Neural cell (in vitro differentiated cells): ENCODE data around the gene HEPHL1. TPM values are rescaled to one million over a fixed set of nuclear protein-coding genes. Genes with fewer than 3 reads are reported as not detected.
"Not testable (repeated sequence)": the region's sequence is repeated elsewhere in the genome, so short reads cannot be mapped to it uniquely, and the experiment has no call there.

Experiments
- H2AFZ ChIP-seq: fragments of 200-600, 300-800 bp; sonication (generic), shearing (Covaris generic); 2 replicates; pipeline ENCODE4 v1.6.0; 2014; ENCODE audit warnings: low read depth, mild to moderate bottlenecking, antibody characterized with exemption, low read length, moderate library complexity
- H3F3A ChIP-seq: fragments of 200-600 bp; shearing (Covaris generic); 2 replicates; pipeline ENCODE4 v1.6.1; 2016; ENCODE audit warnings: mild to moderate bottlenecking, moderate library complexity, mixed read lengths, antibody characterized with exemption, low read length; ENCODE audit not compliant: insufficient read depth, poor library complexity, severe bottlenecking
- H3K27ac ChIP-seq: fragments of 200-600, 300-800 bp; sonication (generic), shearing (Covaris generic); 2 replicates; pipeline ENCODE4 v1.5.1; 2014; ENCODE audit warnings: mild to moderate bottlenecking, low read length, moderate library complexity
- H3K27me3 ChIP-seq: fragments of 300-800, 200-600 bp; sonication (generic), shearing (Covaris generic); 2 replicates; pipeline ENCODE4 v1.6.0; 2014; ENCODE audit warnings: mild to moderate bottlenecking, low read depth, low read length, moderate library complexity; ENCODE audit not compliant: insufficient read depth
- H3K36me3 ChIP-seq: fragments of 300-800, 200-600 bp; sonication (generic), shearing (Covaris generic); 2 replicates; pipeline ENCODE4 v1.5.1; 2014; ENCODE audit warnings: mild to moderate bottlenecking, antibody characterized with exemption, low read length, moderate library complexity; ENCODE audit not compliant: insufficient read depth
- H3K4me2 ChIP-seq: fragments of 300-800, 200-600 bp; sonication (generic), shearing (Covaris generic); 2 replicates; pipeline ENCODE4 v1.6.0; 2014; ENCODE audit warnings: mild to moderate bottlenecking, low read length
- H3K4me3 ChIP-seq: fragments of 300-800, 200-600 bp; sonication (generic), shearing (Covaris generic); 2 replicates; pipeline ENCODE4 v1.5.1; 2014; ENCODE audit warnings: mild to moderate bottlenecking, low read length, moderate library complexity
- H3K79me2 ChIP-seq: fragments of 200-600 bp; shearing (Covaris generic); replicated peaks from 2 replicates; pipeline ENCODE4 v1.6.0; 2014; ENCODE audit warnings: mild to moderate bottlenecking, low read length, moderate library complexity; ENCODE audit not compliant: insufficient read depth
- H3K9ac ChIP-seq: fragments of 300-800, 200-600 bp; sonication (generic), shearing (Covaris generic); 2 replicates; pipeline ENCODE4 v1.6.1; 2016; ENCODE audit warnings: mild to moderate bottlenecking, low read length, mixed read lengths
- H3K9me2 ChIP-seq: fragments of 200-600 bp; shearing (Covaris generic); 2 replicates; pipeline ENCODE4 v1.6.1; 2016; ENCODE audit warnings: mild to moderate bottlenecking, low read length, mixed read lengths; ENCODE audit not compliant: insufficient read depth
- H3K9me3 ChIP-seq: fragments of 200-600, 300-800 bp; sonication (generic), shearing (Covaris generic); 2 replicates; pipeline ENCODE4 v1.6.1; 2016; ENCODE audit warnings: mild to moderate bottlenecking, mixed run types, low read length, moderate library complexity, mixed read lengths
- H4K20me1 ChIP-seq: fragments of 200-600 bp; shearing (Covaris generic); 2 replicates; pipeline ENCODE4 v1.6.1; 2016; ENCODE audit warnings: mild to moderate bottlenecking, mixed run types; ENCODE audit not compliant: insufficient read depth
- EZH2 ChIP-seq: fragments of 200-600, 300-800 bp; shearing (Covaris generic), sonication (generic); IDR thresholded peaks from 2 replicates; pipeline ENCODE4 v1.6.1; 2014; ENCODE audit warnings: antibody characterized with exemption, low read length, borderline replicate concordance, mild to moderate bottlenecking; ENCODE audit not compliant: insufficient read depth, poor library complexity, severe bottlenecking
- MXI1 ChIP-seq: fragments of 450-650 bp; conservative IDR thresholded peaks from 2 replicates; pipeline ENCODE4 v1.6.1; 2014; ENCODE audit warnings: antibody characterized with exemption, mild to moderate bottlenecking; ENCODE audit not compliant: poor library complexity, severe bottlenecking
- POLR2AphosphoS5 ChIP-seq: IDR thresholded peaks from 2 replicates; pipeline ENCODE4 v1.6.1; 2012
- SMC3 ChIP-seq: fragments of 450-650 bp; conservative IDR thresholded peaks from 2 replicates; pipeline ENCODE4 v1.6.1; 2014; ENCODE audit warnings: antibody characterized with exemption, mild to moderate bottlenecking, moderate library complexity; ENCODE audit not compliant: poor library complexity
- TAF1 ChIP-seq: IDR thresholded peaks from 2 replicates; pipeline ENCODE4 v1.6.1; 2012; ENCODE audit warnings: low read depth
- polyA plus RNA-seq: library from polyadenylated mRNA; depleted of rRNA; stranded (reverse); fragments of >200 nt; gene quantifications from 2 replicates; pipeline ENCODE4 v1.2.3, GENCODE V29; 2014
- TF ChIP-seq, protein P1 (sequence below): IDR thresholded peaks from 2 replicates; pipeline ENCODE4 v1.6.1; 2012; ENCODE audit warnings: borderline replicate concordance

The HEPHL1 gene
- polyA plus RNA-seq, 1 donor from 2014 or later = not detected

DNA sequence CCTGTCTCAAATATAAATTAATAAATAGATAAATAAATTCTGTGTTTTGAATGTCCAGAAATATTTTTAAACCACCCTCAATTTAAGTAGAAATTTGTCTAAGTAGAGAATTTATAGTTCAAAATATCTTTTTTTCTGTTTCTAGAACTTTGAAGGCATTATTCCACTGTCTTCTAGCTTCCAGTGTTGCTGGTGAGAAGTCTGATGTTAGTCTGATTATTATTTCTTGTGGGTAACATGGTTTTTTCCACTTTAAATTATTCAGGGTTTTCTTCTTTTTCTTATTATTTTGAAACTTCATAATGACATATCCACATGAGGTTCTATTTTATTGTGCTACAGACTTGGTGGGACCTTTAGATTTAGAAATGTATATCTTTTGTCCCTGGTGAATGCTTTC lies 46.4 kb upstream of the HEPHL1 start:
- H3K9me2 ChIP-seq = no peaks in the 10 kb centered on the region
- no peak overlapping the region for H3K4me3 ChIP-seq
- peaks cover 5% of the 10 kb centered on the region for H3K9me3 ChIP-seq
- no peaks in the 10 kb centered on the region for H4K20me1 ChIP-seq
- no peak for TF ChIP-seq EZH2
- no peak for TF ChIP-seq TAF1
- no peak overlapping the region for H3K4me2 ChIP-seq
- no peaks in the 10 kb centered on the region for H3K79me2 ChIP-seq
- H3K27ac ChIP-seq = no peak overlapping the region
- no peak overlapping the region for H2AFZ ChIP-seq
- H3K9ac ChIP-seq = no peak overlapping the region
- no peaks in the 10 kb centered on the region for H3K36me3 ChIP-seq
- H3F3A ChIP-seq = no peaks in the 10 kb centered on the region
- H3K27me3 ChIP-seq = no peaks in the 10 kb centered on the region

DNA sequence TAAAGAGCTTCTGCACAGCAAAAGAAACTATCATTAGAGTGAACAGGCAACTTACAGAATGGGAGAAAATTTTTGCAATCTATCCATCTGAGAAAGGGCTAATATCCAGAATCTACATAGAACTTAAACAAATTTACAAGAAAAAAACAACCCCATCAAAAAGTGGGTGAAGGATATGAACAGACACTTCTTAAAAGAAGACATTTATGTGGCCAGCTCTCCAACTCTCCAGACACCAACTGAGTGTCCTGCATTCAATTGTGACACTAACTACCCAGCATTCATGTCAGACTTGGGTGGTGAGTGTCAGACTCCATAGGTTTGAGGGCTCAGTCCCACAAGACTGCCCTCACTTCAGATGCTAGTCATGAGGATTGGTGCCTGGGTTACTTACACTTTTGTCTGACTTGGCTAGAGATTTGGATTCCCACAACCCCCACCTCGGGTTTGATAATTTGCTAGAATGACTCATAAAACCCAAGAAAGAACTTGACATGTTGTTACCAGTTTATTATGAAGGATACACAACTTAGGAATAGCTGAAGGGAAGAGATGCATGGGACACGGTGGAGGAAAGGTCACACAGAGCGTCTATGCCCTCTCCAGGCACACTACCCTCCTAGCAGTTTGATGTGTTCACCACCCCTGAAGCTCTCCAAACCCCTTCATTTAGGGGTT lies 44.4 kb upstream of the HEPHL1 start:
- not testable (repeated sequence) for H2AFZ ChIP-seq, H3K4me3 ChIP-seq, H3K27me3 ChIP-seq

DNA sequence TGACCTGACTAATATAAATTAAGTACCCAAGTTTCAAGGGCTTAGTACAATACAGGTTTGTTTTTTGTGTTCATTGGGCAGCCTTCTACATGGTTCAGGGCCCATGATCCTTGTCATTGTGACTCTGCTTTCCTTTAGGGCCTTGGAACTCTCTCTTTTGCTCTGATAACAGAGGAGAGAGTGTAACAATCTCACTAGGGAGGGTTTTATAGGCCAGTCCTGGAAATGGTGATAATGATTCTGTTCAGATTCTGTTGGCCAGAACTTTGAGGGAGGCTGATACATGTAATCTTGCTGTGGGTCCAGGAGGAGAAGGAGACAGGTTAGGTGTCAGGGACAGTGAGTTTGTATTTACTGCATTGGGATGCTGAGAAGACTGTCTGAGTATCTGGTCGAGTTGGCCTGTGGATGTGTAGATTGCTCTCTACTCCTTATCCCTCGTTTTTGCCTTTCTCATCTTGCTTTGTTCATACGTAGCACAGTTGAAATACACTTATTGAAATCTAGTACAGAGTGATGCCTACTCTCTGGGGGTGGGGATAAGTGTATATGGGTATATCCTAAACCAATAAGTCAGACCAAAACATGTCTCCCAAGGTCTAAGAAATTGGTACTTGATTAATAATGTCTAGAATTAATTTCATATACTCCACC lies 37.5 kb upstream of the HEPHL1 start:
- no peak overlapping the region for H3K9ac ChIP-seq
- H3K79me2 ChIP-seq = no peaks in the 10 kb centered on the region
- H3K9me3 ChIP-seq = no peaks in the 10 kb centered on the region
- H3K36me3 ChIP-seq = no peaks in the 10 kb centered on the region
- H3K27me3 ChIP-seq = no peaks in the 10 kb centered on the region
- H3K9me2 ChIP-seq = no peaks in the 10 kb centered on the region
- TF ChIP-seq POLR2AphosphoS5 (no peak), TAF1 (no peak)
- H4K20me1 ChIP-seq = no peaks in the 10 kb centered on the region
- no peak overlapping the region for H3K4me3 ChIP-seq
- H3F3A ChIP-seq = no peaks in the 10 kb centered on the region
- H3K27ac ChIP-seq = no peak overlapping the region
- no peak overlapping the region for H3K4me2 ChIP-seq
- no peak overlapping the region for H2AFZ ChIP-seq

More for the DNA sequence above, 44.4 kb upstream of the HEPHL1 start:
- not testable (repeated sequence) for H3K9me2 ChIP-seq, H3F3A ChIP-seq, H4K20me1 ChIP-seq, H3K27ac ChIP-seq, H3K9ac ChIP-seq, H3K36me3 ChIP-seq, H3K79me2 ChIP-seq, H3K9me3 ChIP-seq, H3K4me2 ChIP-seq

DNA sequence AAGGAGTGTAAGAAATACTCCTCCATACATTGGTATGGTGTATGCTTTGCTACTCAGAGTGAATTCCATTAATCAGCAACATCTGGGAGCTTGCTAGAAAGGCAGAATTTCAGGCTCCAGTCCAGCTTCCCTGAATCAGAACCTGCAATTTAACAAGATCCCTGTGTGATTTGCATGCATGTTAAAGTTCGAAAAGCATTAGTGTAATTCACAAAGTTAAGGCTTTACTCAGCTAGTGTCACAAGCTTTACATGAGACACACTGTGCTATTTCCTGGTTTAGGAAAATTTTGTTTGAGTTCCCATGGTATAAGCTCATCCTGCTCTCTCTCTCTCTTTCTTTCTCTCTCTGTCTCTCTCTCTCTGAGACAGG lies 37.0 kb upstream of the HEPHL1 start:
- TF ChIP-seq POLR2AphosphoS5 = no peak
- TF ChIP-seq SMC3 = no peak
- TF ChIP-seq MXI1 = no peak
- TF ChIP-seq TAF1 = no peak
- TF ChIP-seq, protein P1, sequence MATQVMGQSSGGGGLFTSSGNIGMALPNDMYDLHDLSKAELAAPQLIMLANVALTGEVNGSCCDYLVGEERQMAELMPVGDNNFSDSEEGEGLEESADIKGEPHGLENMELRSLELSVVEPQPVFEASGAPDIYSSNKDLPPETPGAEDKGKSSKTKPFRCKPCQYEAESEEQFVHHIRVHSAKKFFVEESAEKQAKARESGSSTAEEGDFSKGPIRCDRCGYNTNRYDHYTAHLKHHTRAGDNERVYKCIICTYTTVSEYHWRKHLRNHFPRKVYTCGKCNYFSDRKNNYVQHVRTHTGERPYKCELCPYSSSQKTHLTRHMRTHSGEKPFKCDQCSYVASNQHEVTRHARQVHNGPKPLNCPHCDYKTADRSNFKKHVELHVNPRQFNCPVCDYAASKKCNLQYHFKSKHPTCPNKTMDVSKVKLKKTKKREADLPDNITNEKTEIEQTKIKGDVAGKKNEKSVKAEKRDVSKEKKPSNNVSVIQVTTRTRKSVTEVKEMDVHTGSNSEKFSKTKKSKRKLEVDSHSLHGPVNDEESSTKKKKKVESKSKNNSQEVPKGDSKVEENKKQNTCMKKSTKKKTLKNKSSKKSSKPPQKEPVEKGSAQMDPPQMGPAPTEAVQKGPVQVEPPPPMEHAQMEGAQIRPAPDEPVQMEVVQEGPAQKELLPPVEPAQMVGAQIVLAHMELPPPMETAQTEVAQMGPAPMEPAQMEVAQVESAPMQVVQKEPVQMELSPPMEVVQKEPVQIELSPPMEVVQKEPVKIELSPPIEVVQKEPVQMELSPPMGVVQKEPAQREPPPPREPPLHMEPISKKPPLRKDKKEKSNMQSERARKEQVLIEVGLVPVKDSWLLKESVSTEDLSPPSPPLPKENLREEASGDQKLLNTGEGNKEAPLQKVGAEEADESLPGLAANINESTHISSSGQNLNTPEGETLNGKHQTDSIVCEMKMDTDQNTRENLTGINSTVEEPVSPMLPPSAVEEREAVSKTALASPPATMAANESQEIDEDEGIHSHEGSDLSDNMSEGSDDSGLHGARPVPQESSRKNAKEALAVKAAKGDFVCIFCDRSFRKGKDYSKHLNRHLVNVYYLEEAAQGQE = no peak
- TF ChIP-seq EZH2 = no peak
- no peak overlapping the region for H3K27ac ChIP-seq
- no peaks in the 10 kb centered on the region for H4K20me1 ChIP-seq
- no peaks in the 10 kb centered on the region for H3K9me2 ChIP-seq
- no peak overlapping the region for H3K4me3 ChIP-seq
- no peaks in the 10 kb centered on the region for H3K27me3 ChIP-seq
- no peaks in the 10 kb centered on the region for H3K36me3 ChIP-seq
- no peak overlapping the region for H2AFZ ChIP-seq
- H3K79me2 ChIP-seq = no peaks in the 10 kb centered on the region
- H3F3A ChIP-seq = no peaks in the 10 kb centered on the region
- H3K9me3 ChIP-seq = no peaks in the 10 kb centered on the region
- H3K9ac ChIP-seq = no peak overlapping the region
- H3K4me2 ChIP-seq = no peak overlapping the region
